Left cardiac atrium (tissue), 4 donors: Measurements from ENCODE around the gene FARP2. TPM values are rescaled to one million over a fixed set of nuclear protein-coding genes. Genes with fewer than 3 reads are reported as not detected.

Experiments
- ATAC-seq, 2 donors: fragments of 200-7000 bp; cut with Tn5 transposase; one replicate each; pipeline ENCODE4 v1.9.1; 2020; ENCODE audit warnings: mild to moderate bottlenecking in 2 of 2, moderate library complexity in 2 of 2
- DNase-seq: peaks from one replicate; pipeline ENCODE4 v3.0.0-alpha.2; 2020
- intact Hi-C, 2 donors: fragments of 100-400 bp; cut with DNase I; formaldehyde crosslinking; loops; one replicate each; pipeline versions ENCODE4 v1.14.1 to v1.15.1; 2022 to 2023
- total RNA-seq, 2 donors: library from RNA; stranded (reverse); fragmentation: NEBNext Ultra II Directional; extraction: Animal tissue kit (Norgen Biotek cat#: 25700); gene quantifications; one replicate each; pipeline ENCODE4 v1.2.1, GENCODE V29; 2021
- donor health status: DM: no; HTN: yes; CAD: no.
- donor health status: DM: no; HTN: yes; CAD: no; lungs with severe emphysema.
- donor health status: DM: yes; HTN: yes; CAD: no.
- donor health status: Dilated cardiomyopathy.

Gene FARP2
- total RNA-seq, 2 donors from 2014 or later = 18.1 to 28.3 TPM

DNA sequence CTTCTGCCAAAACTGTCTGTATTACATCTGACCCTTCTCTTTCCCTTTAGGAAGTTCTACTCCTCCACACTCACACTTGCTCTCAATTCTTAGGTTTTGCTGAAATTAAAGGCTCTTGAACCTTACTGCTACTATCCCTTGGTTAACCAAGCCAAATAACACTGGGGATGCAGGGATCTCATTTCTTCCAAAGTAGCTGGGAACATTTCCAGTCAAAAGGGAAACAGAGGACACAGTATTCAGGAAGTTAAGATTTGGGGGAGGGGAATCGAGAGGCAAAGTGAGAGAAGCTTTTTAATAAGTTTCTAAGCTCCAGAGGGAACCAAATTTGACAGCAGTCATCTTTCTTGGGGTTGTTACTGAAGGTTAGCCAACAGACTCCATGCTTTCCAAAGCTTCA, 34.2 kb upstream of the FARP2 start:
- ATAC-seq (peak in 1 of 2 donors; percentile 13), DNase-seq (no peak)
- intact Hi-C loops = no loop called here

DNA sequence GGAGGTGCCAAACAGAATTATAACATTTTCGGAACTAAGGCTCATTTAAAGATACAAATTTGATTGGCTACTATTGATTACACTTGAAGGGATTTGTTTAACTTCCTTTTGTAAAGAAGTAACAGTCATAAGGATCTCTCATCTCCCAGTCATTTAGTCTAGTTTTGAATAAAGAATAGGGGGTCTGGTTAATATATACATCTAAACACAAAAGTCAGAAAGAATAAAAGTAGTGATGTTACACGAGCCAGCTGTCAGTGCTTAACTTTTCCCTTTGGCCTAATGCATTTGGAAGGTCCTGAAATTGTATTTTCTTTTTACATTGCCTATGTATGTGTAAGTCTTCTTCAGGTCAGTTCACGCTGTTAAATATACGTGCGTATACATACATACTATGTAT, 32.3 kb upstream of the FARP2 start:
- intact Hi-C loops = no loop called here
- ATAC-seq (no peak), DNase-seq (no peak)

DNA sequence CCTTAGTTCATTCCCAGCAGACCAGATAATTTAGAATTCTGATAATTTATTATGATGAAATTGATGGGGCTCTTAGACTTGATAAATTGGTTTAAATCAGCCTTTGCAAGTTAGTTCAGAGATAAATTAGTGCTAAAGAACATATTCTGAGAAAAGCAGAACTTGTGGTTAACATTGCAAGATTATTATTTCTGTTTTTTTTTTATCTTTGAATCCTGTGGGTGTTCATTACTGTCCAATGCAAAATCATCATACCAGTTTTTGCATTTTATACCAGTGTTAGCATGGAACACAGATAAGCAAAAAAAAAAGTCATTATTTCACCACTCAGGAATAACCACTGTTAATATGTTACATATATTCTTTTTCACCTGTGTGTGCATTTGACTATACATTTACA, 31.3 kb upstream of the FARP2 start:
- intact Hi-C loops = no loop called here
- DNase-seq = no peak
- ATAC-seq = no peak

DNA sequence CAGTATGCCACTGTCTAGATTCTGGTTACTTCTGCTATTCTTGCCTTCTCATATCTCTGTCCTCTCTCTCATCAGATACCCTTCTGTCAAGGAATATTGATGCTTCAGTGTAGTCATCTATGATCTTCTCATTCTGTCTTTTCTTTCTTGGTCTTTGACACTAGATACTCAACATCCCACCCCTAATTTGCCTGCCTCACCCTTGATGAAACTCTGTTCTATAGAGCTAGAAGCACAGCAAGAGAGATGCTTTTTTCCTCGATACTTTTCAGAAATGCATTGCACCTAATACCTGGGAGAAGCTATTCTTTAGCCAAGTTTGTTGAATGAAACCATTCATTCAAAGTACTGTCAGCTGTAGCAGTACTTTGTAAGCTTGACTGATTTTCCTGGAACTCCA, 30.8 kb upstream of the FARP2 start:
- DNase-seq (no peak), ATAC-seq (no peak)
- intact Hi-C loops = no loop called here

DNA sequence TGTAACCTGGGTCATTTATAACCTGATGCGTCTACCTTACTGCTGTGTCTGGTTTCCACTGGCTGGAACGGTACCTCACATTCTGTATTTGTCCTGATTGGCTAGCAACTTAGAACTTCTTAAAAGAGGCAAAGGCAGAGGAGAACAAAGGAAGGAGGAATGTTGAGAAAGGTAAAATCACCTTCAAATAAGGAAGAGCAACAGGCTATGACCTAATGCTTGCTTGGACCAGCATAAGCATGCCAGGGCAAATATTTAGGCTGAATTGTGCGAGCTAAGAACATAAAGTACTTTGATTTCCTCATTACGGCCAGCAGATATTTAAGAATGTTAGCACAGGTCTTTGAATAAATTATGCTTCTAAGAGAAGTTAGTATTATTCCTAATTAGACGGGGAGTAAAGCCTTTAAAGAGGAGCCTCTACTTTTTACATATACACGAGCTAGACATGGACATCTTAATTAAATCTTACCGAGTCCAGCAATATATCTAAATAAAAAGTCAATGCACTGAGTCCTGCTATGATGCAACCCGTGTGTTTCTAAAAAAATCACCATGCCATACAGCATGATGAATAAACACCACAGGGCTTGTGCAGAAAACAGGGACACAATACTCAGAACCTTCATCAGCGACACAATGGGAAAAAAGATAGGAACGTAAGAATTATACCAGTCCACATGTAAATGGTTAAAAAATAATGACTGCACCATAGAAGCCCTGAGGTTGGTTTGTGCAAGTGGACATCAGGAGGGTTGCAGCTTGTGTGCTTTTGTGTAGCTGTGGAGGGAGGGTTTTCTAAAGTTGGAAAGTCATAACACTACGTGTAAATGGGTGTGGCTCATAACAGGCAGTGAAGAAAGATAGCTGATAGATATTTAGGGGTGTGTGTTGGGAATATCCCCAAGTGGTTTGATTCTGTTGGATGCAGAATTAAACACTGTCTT, 26.1 kb upstream of the FARP2 start:
- DNase-seq (no peak), ATAC-seq (no peak)
- intact Hi-C loops = no loop called here

DNA sequence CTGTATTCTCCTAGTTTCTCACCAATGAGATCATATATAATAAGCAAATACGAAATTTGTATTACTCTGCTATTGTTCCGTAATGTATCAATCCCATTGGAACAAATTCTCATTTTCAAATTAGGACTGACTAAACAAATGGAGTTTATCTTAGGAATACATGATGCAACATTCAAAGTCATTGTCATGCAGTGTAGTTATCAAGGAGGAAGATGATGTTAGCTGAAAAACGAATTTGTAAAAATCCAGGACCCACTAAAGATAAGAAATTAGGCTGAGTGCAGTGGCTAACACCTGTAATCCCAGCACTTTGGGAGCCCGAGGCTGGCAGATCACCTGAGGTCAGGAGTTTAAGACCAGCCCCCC, 25.5 kb upstream of the FARP2 start:
- intact Hi-C loops = no loop called here
- DNase-seq (no peak), ATAC-seq (no peak)

DNA sequence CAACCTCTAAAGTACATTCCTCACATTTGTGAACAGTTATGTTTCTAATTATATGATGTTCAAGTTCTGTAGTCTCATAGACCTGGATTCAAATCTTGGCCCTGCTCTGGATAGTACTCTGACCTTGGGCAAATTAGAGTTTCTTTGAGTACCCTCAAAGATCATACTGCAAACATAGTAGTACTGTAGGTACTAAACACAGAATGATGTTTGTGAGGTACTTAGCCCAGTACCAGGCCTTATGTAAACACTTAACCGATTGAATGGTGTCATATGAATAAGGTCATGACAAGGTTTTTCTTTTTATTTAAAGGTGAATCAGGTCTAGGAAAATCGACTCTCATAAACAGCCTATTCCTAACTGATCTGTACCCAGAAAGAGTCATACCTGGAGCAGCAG, 21.3 kb upstream of the FARP2 start:
- ATAC-seq = no peak
- no peak for DNase-seq
- intact Hi-C loops = no loop called here

DNA sequence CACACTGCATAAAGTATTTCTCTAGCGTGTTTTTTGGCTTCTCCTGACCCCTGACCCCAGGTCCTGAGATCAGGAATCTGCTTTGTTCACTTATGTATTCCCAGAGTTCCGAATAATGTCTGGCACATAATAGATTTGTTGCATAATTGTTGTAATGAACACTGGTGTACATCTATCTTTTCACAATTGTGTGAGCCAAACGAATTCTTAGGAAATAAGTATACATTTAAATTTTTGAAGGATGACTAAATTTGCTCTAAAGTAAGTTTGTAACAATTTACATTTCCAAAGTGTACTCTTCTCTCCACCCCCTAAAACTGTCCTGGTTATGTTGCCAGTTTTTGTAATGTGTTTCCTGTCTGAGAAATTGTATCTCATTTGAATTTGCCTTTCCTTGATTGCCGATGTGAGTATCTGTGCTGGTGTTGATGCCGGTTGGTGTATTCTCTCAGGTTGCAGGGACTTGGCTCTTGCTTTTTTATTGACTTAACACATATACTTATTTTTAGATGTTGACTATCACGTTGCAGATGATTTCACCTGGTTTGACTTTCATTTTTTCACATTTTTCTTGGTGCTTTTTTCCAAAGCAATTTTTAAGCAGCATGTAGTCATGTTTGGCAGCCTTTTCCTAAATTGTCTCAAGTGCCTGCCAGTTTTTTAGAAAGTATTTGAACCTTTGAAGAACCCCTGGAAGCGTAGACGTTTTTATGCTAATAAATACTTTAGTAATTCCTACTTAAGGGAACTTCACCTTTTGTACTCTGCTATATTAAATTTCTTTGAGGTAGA, 16.1 kb upstream of the FARP2 start:
- ATAC-seq = peak in 1 of 2 donors; percentile 26
- intact Hi-C loops = no loop called here
- DNase-seq = no peak

DNA sequence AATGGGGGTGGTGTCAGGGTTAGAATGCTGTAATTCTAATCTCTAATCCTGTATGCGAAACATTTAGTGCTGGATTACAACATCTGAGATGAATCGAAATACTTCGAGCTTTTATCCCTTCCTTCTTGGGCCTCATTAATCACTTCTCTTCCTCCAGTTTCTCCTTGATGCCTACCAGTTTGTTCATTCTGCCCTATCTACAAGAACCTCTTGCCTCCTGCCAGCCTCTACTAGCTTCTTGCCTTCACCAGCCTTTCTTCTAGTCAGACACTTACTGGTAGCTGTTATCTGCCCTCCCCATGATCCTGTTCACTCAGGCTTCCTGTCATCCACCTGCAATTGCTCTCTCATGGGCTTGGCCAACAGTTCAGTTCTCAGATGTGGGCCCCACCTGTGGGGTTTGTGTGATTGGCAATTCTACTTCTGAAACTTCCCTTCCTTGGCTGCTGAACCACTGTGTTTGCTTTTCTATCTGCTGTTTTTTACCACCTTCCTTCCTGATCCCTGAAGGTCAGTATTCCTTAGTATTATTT, 15.4 kb upstream of the FARP2 start:
- ATAC-seq (peak in 1 of 2 donors; percentile 38), DNase-seq (no peak)
- intact Hi-C loops = no loop called here

DNA sequence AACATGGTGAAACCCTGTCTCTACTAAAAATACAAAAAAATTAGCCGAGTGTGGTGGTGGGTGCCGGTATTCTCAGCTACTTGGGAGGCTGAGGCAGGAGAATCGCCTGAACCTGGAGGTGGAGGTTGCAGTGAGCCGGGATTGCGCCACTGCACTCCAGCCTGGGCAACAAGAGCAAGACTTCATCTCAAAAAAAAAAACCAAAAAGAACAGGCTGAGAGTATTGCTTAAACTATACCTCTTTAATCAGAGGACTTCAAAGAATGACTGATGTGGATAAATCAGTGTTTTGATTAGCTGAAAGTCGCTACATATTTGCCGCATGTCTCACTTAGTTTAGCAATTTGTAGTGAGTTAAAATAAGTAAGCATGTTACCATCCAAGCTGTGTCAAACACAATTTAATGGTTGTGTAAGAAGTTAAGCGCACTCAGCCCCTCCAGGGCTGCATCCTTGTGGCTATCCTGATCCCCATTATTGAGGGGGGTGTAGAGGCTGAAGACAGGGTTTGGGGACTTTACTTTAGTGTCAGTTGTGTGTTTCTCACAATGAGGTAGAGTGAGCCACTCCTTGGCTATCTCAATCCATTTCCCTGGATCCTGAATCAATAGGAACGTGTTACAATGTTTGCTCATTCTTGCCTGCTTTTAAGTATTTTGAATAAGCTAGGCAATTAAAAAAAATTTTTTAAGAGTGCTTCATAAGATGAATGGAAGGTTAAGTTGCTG, 11.0 kb upstream of the FARP2 start:
- no peak for ATAC-seq
- DNase-seq = no peak
- intact Hi-C loops = no loop called here

DNA sequence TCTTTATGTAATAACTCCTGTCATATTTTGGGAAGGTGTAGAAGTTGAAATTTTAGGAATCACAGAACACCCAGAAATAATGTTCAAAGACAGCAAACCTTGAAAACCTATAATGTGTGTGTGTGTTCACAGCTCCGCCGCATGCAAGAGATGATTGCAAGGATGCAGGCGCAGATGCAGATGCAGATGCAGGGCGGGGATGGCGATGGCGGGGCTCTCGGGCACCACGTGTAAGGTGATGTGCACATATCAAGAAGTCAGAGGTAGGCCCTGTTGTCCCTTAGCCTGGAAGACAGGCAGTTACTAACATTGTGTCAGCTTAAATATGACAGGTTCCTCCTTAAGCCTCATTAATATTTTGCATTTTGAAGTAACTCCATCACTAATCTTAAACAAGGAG, 6.1 kb upstream of the FARP2 start:
- DNase-seq = no peak
- ATAC-seq = no peak
- intact Hi-C loops = no loop called here

DNA sequence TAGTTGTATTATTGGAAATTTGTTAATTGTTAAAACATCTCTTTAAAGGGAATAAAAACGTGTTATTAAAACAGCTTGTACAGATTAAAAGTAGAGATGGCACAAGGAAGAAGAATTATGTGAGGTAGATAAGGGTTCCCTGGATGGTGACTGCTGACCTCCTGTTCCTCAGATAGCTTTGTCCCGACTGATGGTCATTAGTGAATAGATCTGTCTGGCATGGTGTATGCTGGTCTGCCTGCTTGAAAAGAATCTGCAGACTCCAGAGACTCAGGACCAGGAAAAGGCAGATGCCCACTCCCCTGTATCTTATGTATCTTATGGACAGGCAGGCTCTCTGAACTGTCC, 5.6 kb upstream of the FARP2 start:
- ATAC-seq (no peak), DNase-seq (no peak)
- intact Hi-C loops = no loop called here

DNA sequence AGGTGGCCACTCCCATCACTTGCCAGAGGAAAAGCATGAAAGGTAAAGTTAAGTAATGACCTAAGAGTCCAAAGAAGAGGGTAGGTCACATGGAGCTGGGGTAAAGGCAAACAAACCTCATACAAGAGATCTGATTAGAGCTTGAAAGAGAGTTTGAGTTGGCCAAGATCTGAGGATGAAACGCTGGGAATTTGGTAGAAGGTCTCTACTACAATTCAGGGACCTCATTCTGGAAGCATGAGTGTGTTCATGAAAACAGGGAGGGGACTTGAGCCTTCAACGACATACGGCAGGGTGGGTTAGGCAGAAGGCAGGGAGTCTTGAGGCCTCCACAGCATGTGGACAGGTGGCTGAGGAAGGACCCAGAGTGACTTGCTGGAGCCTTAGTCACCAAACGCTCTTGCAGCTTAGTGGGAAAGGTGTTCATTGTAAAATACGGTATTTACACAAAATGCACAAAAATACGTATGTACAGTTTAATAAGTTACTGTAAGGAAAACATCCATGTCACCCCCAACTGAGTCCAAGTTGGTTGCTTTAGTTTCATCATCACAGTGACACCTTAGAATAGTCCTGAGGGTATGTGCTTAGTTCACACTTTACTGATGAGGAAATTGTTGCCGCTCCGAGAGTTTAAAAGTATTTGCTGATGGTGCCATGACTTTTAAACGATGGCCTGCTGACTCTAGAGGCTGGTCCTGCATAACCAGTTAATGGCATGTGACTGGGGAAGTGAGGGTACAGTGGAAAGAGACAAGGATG, 5.0 kb upstream of the FARP2 start:
- no peak for ATAC-seq
- no peak for DNase-seq
- intact Hi-C loops = no loop called here

DNA sequence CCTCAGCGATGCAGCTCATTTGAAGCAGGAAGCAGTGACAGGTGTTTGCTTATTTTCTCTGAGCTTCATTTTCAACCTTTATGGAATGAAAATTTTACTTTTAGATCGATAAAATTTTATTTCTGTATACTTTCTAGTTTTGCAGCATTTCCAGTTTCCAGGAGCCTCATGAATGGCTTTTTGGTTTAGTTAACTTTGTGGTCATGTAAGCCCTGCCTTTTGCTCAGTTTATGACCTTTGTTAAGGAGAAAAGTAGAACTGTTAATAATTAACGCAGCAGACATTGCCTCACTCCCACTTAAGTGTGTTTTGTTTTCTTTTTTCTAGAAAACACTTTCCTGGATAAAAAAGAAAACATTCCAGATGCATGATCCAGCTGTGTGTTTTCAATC, 4.4 kb upstream of the FARP2 start:
- ATAC-seq (no peak), DNase-seq (no peak)
- intact Hi-C loops = no loop called here

DNA sequence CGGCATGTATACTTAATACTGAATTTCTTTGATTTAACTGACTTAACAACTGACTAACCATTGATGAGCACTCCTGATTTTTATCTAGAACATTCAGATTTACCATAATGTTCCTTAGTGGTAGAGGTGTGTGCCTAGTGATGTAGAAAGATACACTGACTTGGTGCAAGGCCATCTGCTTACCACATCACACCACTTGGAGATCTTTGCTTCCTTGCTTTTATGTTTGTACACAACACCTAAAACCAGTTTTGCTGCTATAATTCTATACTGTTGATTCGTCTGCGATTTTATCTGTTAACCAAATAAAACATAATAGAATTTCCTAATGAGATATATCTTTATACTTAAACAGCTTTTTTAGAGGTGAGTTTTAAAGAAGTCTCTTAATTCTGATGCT, 3.9 kb upstream of the FARP2 start:
- no peak for ATAC-seq
- DNase-seq = no peak
- intact Hi-C loops = no loop called here

DNA sequence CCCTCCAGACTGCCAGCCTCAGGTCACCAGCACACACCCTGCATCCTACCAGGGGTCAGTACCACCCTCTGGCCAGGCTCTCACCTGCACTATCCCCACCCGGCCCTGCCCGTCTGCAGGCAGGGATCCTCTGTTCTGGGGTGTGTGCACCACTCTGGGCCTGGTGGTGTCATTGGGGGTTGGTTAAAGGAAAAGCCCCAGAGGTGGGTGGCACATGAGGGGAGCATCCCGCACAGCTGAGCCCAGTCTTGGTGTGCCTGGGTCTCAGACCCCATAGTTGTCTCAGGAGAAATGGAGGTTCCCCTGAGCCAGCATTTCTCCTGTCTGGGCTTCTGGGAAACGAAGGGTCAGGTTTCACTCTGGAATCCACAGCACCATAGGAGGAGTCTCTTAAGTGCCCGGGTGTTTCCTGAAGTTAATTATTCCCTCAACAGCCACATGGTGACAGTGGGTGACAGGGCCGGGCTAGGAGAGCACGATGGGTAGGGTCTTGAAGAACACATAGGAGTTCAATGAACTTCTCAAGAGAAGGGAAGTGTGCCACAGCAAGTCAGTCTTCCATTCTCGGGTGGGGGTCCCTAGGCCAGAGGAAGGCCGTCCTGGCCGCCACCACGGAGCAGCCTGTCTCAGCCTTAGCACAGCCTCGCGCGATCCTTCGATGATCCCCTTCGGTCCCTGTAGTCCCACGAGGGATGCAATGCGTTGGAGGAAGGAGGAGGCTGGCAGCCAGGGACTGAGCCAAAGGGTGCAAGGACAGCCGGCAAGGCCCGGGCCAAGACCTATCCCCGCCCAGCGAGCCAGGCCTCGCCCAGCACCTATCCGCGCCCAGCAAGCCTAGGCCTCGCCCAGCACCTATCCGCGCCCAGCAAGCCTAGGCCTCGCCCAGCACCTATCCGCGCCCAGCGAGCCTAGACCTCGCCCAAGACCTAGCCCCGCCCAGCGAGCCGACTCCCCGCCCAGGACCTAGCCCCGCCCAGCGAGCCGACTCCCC, 1.1 kb upstream of the FARP2 start:
- peak; percentile 23 to 63 for ATAC-seq
- DNase-seq = peak; percentile 85

DNA sequence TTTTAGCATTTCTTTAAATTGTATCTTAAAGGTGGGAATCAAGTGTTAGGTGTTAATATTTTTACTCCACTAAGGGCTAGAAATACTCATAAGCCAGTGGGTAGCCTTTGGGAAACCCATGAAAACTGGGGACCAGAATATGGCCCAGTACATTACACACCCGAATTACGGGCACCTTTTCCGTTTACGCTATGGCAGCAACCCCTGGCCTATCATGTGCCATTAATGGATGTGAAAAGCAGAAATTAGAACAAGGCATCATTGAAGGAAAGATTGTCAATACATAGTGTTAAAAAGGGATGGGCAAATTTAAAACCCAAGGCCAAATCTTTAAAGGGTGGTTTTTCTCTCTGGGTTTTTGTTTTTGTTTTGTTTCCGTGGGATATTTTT, 781 bp downstream of the FARP2 start:
- intact Hi-C loops = no loop called here
- DNase-seq (no peak), ATAC-seq (no peak)

More for the DNA sequence above, 1.1 kb upstream of the FARP2 start:
- intact Hi-C loops = no loop called here

DNA sequence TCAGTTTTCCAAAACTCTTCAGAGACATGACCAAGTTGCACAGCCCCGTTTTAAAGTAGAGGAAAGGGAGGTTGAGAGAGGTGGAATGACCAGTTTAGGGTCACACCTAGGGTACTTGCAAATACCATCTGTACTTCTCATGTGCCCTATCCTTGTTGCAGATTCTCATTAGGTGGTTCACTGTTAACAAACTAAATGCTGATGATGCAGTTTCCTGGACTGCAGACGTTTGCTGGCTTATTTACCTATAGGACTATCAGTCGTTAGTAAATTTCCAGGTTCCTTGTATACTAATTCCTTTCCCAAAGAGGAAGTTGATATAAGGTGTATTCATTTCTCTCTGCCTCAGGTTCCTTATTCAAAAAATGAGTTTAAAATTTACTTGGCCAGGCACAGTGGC, 1.4 kb downstream of the FARP2 start:
- no peak for ATAC-seq
- intact Hi-C loops = no loop called here
- no peak for DNase-seq
